ENCODE measurements around the gene CXCL17. TPM values are rescaled to one million over a fixed set of nuclear protein-coding genes. Genes with fewer than 3 reads are reported as not detected.
A peak's percentile ranks its signal among the peaks of the same experiment; 100 is the strongest.
"Not testable (repeated sequence)": the region's sequence is repeated elsewhere in the genome, so short reads cannot be mapped to it uniquely, and the experiment has no call there.

Gene CXCL17
- total RNA-seq (not detected), polyA plus RNA-seq (not detected)

GRCh38 chr19:42442833-42443232 lies at the start of gene CXCL17:
TSS of gene CXCL17 (minus strand) at chr19:42442946. CDS start at chr19:42442832, 114 bp downstream.
- H3K27me3 Mint-ChIP-seq: no peaks in the 10 kb centered on the region
- H3K4me3 ChIP-seq (ENCODE audit: low read length in 2 of 2): no peak within 1 kb of the TSS
- H3K9me3 Mint-ChIP-seq: no peaks in the 10 kb centered on the region
- no peak within 1 kb of the TSS for H3K27ac ChIP-seq (ENCODE audit: low read depth, low read length)
- H3K27me3 ChIP-seq (ENCODE audit: insufficient read depth, low read length): no peaks in the 10 kb centered on the region
- H3K36me3 Mint-ChIP-seq: no peaks in the 10 kb centered on the region
- H3K4me1 Mint-ChIP-seq: peaks cover 21 to 42% (median 33%) of the 10 kb centered on the region in 4 donors
- peak within 1 kb of the TSS in 4 of 7 donors; percentile 14 to 72 (median 46) for H3K27ac Mint-ChIP-seq
- intact Hi-C loops (cut with micrococcal nuclease): no loop called here
- ChIA-PET CTCF (ENCODE audit: partially characterized antibody) (interaction anchor here (1.2 to 3.3 kb wide), 6 partner anchors 9 to 334 kb away, joined by 7 to 72 read pairs (median 19); partner anchors contain the start of genes CEACAM1 and LIPE), POLR2A (ENCODE audit: partially characterized antibody) (no interaction called here)
- H3K4me3 Mint-ChIP-seq: peak within 1 kb of the TSS in 1 of 8 donors; percentile 5
- H3K9me3 ChIP-seq (ENCODE audit: control insufficient read depth in 1 of 2, low read length in 2 of 2): no peaks in the 10 kb centered on the region
- peaks cover 27% of the 10 kb centered on the region for H3K4me1 ChIP-seq (ENCODE audit: insufficient read depth, low read length)
- DNase-seq: no peak
- no peaks in the 10 kb centered on the region for H3K36me3 ChIP-seq (ENCODE audit: insufficient read depth, low read length)

- intact Hi-C loops (cut with micrococcal nuclease): no loop called here
- peaks cover 3% of the 10 kb centered on the region for H3K4me1 ChIP-seq (ENCODE audit: insufficient read depth, low read length)
- H3K27me3 ChIP-seq (ENCODE audit: insufficient read depth, low read length): no peaks in the 10 kb centered on the region
- CTCF ChIA-PET (ENCODE audit: partially characterized antibody): interaction anchor here (2.2 kb wide), 1 partner anchor 40 kb away, joined by 6 read pairs; the partner anchor contains the start of gene CEACAM1
- Mint-ChIP-seq H3K4me3 (no peak overlapping the region), H3K36me3 (no peaks in the 10 kb centered on the region), H3K4me1 (peaks cover 0 to 6% (median 3%) of the 10 kb centered on the region in 4 donors), H3K9me3 (no peaks in the 10 kb centered on the region), H3K27ac (no peak overlapping the region), H3K27me3 (peaks cover 0 to 2% of the 10 kb centered on the region in 2 donors)
- DNase-seq: no peak
- no peaks in the 10 kb centered on the region for H3K36me3 ChIP-seq (ENCODE audit: insufficient read depth, low read length)
- H3K4me3 ChIP-seq (ENCODE audit: low read length in 2 of 2): no peak overlapping the region
- H3K27ac ChIP-seq (ENCODE audit: low read depth, low read length): no peak overlapping the region
- no peaks in the 10 kb centered on the region for H3K9me3 ChIP-seq (ENCODE audit: control insufficient read depth in 1 of 2, low read length in 2 of 2)
- POLR2A ChIA-PET (ENCODE audit: partially characterized antibody): no interaction called here
Measured at GRCh38 chr19:42488783-42489521, 46.2 kb upstream of the CXCL17 start.

DNA sequence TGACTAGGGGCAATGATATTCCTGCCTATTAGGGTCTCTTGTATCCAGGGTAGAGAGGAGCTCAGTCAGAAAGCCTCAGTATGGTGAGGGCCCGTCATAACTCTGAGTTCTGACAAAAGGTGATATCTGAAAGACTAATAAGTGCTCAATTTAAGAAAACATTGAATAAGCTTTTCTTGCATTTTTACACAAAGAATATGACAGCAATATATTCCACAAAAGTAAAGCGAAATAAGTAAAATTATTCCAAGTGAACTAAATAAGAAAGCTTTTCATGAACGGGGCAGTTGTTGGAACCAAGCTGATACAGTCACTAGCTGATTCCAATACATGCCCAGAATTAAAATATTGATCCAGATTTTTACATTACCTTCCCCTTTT lies 45.0 kb upstream of the CXCL17 start:
- H3K9me3 ChIP-seq (ENCODE audit: control insufficient read depth in 1 of 2, low read length in 2 of 2): no peaks in the 10 kb centered on the region
- ChIA-PET POLR2A (ENCODE audit: partially characterized antibody) (no interaction called here), CTCF (ENCODE audit: partially characterized antibody) (interaction anchor here (2.2 kb wide), 1 partner anchor 41 kb away, joined by 6 read pairs; the partner anchor contains the start of gene CEACAM1)
- H3K4me1 Mint-ChIP-seq: peaks cover 0 to 10% (median 3%) of the 10 kb centered on the region in 4 donors
- H3K4me3 ChIP-seq (ENCODE audit: low read length in 2 of 2): no peak overlapping the region
- intact Hi-C loops (cut with micrococcal nuclease): no loop called here
- peaks cover 0 to 2% of the 10 kb centered on the region in 2 donors for H3K27me3 Mint-ChIP-seq
- peaks cover 3% of the 10 kb centered on the region for H3K4me1 ChIP-seq (ENCODE audit: insufficient read depth, low read length)
- no peak overlapping the region for H3K27ac ChIP-seq (ENCODE audit: low read depth, low read length)
- H3K36me3 ChIP-seq (ENCODE audit: insufficient read depth, low read length): no peaks in the 10 kb centered on the region
- no peaks in the 10 kb centered on the region for H3K36me3 Mint-ChIP-seq
- no peak overlapping the region for H3K4me3 Mint-ChIP-seq
- no peak for DNase-seq
- H3K27ac Mint-ChIP-seq: no peak overlapping the region
- no peaks in the 10 kb centered on the region for H3K27me3 ChIP-seq (ENCODE audit: insufficient read depth, low read length)
- H3K9me3 Mint-ChIP-seq: no peaks in the 10 kb centered on the region

DNA sequence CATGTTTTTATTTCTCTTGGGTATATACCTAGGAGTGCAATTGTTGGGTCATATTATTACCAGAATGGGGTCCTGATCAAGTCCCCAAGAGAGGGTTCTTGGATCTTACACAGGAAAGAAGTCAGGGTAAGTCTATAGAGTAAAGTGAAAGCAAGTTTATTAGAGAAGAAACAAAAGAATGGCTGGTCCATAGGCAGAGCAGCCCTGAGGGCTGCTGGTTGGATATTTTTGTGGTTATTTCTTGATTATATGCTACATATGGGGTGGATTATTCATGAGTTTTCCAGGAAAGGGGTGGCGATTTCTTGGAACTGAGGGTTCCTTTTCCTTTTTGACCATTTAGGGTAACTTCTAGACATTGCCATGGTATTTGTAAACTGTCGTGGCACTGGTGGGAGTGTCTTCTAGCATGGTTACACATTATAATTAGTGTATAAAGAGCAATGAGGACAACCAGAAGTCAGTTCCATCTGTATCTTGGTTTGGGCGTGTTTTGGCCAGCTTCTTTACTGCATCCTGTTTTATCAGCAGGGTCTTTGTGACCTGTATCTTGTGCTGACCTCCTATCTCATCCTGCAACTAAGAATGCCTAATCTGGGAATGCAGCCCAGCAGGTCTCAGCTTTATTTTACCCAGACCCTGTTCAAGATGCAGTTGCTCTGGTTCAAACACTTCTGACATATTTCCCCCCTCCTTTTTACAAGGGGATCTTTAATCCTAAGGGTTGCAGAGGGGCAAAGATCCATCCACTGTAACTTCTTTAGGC lies 44.5 kb upstream of the CXCL17 start:
- Mint-ChIP-seq H3K4me3 (peak overlapping the region in 1 of 8 donors; percentile 40), H3K4me1 (peaks cover 0 to 10% (median 3%) of the 10 kb centered on the region in 4 donors), H3K27me3 (peaks cover 0 to 2% of the 10 kb centered on the region in 2 donors), H3K27ac (peak overlapping the region in 2 of 7 donors; percentile 32 to 57), H3K9me3 (no peaks in the 10 kb centered on the region), H3K36me3 (no peaks in the 10 kb centered on the region)
- H3K27me3 ChIP-seq (ENCODE audit: insufficient read depth, low read length): no peaks in the 10 kb centered on the region
- no peak for DNase-seq
- POLR2A ChIA-PET (ENCODE audit: partially characterized antibody): no interaction called here
- H3K4me1 ChIP-seq (ENCODE audit: insufficient read depth, low read length): peaks cover 3% of the 10 kb centered on the region
- no peak overlapping the region for H3K4me3 ChIP-seq (ENCODE audit: low read length in 2 of 2)
- H3K27ac ChIP-seq (ENCODE audit: low read depth, low read length): no peak overlapping the region
- H3K9me3 ChIP-seq (ENCODE audit: control insufficient read depth in 1 of 2, low read length in 2 of 2): no peaks in the 10 kb centered on the region
- H3K36me3 ChIP-seq (ENCODE audit: insufficient read depth, low read length): no peaks in the 10 kb centered on the region
- CTCF ChIA-PET (ENCODE audit: partially characterized antibody): interaction anchor here (2.2 kb wide), 1 partner anchor 42 kb away, joined by 6 read pairs; the partner anchor contains the start of gene CEACAM1
- intact Hi-C loops (cut with micrococcal nuclease): no loop called here

- CTCF ChIA-PET (ENCODE audit: partially characterized antibody); POLR2A ChIA-PET (ENCODE audit: partially characterized antibody); H3K36me3 ChIP-seq (ENCODE audit: insufficient read depth, low read length); H3K27me3 Mint-ChIP-seq; H3K27ac Mint-ChIP-seq; H3K9me3 Mint-ChIP-seq; H3K36me3 Mint-ChIP-seq; DNase-seq; H3K4me3 ChIP-seq (ENCODE audit: low read length in 2 of 2); H3K4me3 Mint-ChIP-seq; H3K9me3 ChIP-seq (ENCODE audit: control insufficient read depth in 1 of 2, low read length in 2 of 2); H3K27me3 ChIP-seq (ENCODE audit: insufficient read depth, low read length); intact Hi-C loops (cut with micrococcal nuclease); H3K27ac ChIP-seq (ENCODE audit: low read depth, low read length): not testable (repeated sequence)
- peaks cover 21% of the 10 kb centered on the region for H3K4me1 ChIP-seq (ENCODE audit: insufficient read depth, low read length)
- peaks cover 11 to 29% (median 18%) of the 10 kb centered on the region in 4 donors for H3K4me1 Mint-ChIP-seq
Measured at GRCh38 chr19:42485036-42485435, 42.3 kb upstream of the CXCL17 start.

DNA sequence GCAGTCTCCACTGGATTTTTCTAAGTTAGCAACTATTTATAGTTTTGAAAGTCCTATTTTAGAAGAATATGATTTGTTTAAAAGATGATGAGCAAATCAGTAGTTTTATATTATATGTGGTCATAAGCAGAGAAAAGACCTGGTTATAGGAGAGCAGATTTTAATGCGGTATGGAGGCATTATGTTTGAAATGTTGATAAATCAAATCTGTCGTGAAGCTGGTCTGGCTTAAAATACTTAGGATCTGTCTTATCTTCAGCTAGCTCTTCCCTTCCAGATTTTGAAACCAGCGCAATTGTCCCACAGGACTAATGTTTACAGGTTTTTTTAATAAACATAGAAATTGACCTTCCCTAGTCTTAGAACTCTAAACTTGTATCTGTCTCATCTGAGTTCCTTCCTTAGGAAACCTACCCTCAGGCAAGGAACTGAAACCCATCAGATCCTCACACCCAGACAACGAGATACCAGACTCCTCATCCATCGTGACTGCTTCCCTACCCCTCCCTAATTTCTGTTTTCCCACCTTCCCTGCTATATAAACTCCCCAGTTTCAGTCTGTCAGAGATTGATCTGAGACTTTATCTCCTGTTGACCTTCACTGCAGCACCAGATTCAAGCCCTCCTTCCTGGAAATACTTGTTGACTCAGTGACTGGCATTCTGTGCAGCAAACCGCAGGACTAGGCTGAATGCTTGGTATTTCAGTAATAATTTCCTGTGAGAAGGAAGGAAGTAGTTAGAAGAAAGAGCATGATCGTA lies 37.8 kb upstream of the CXCL17 start:
- Histone ChIP-seq H3K4me1 (ENCODE audit: insufficient read depth, low read length) (peaks cover 17% of the 10 kb centered on the region), H3K36me3 (ENCODE audit: insufficient read depth, low read length) (no peaks in the 10 kb centered on the region), H3K27me3 (ENCODE audit: insufficient read depth, low read length) (no peaks in the 10 kb centered on the region), H3K27ac (ENCODE audit: low read depth, low read length) (peak overlapping the region; percentile 18), H3K4me3 (ENCODE audit: low read length in 2 of 2) (no peak overlapping the region), H3K9me3 (ENCODE audit: control insufficient read depth in 1 of 2, low read length in 2 of 2) (no peaks in the 10 kb centered on the region)
- Mint-ChIP-seq H3K9me3 (peaks cover 0 to 2% (median 0%) of the 10 kb centered on the region in 8 donors), H3K4me1 (peaks cover 11 to 24% (median 17%) of the 10 kb centered on the region in 4 donors), H3K36me3 (no peaks in the 10 kb centered on the region), H3K27ac (peak overlapping the region; percentile 66 to 92 (median 77)), H3K27me3 (peaks cover 0 to 2% of the 10 kb centered on the region in 2 donors), H3K4me3 (peak overlapping the region in 7 of 8 donors; percentile 30 to 87 (median 66))
- DNase-seq: peak in 4 of 5 donors; percentile 2 to 39 (median 4)
- ChIA-PET CTCF (ENCODE audit: partially characterized antibody) (no interaction called here), POLR2A (ENCODE audit: partially characterized antibody) (no interaction called here)
- intact Hi-C loops (cut with micrococcal nuclease): no loop called here

Data from CD4-positive, alpha-beta memory T cell (primary cell).